CD4-positive, alpha-beta T cell treated with Interleukin-1 beta for 1 hour (primary cell): ENCODE results near the gene NFKBIB.

Experiments used
- DNase-seq, 2 donors: peaks; one replicate each; pipeline ENCODE4 v3.0.0-alpha.2; 2020 to 2022

Gene NFKBIB

DNA sequence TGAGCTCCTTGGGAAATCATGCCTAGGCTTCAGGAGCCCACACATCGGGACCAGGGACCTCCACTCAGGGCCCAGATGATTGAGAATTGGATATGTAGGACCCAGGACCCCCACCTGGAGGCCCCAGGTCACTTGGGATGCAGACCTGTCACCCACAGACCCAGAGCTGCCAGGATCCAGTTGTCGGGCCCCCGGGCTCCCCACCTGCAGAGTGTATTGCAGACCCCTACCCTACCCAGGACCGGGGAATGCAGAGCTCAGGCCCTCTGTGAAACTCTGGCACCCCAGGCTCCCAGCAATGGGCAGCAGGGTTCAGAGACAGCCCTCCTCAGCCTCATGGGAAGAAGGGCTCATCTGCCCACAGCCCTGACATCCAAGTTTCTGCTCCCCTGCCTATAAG, 5.9 kb downstream of the NFKBIB start:
- no peak for DNase-seq

DNA sequence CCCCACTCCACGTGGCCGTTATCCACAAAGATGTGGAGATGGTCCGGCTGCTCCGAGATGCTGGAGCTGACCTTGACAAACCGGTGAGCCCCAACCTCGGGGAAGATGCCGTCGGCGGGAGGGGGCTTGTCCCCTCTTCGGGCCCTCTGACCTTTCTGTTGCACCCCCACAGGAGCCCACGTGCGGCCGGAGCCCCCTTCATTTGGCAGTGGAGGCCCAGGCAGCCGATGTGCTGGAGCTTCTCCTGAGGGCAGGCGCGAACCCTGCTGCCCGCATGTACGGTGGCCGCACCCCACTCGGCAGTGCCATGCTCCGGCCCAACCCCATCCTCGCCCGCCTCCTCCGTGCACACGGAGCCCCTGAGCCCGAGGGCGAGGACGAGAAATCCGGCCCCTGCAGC, 7.5 kb downstream of the NFKBIB start:
- no peak for DNase-seq

DNA sequence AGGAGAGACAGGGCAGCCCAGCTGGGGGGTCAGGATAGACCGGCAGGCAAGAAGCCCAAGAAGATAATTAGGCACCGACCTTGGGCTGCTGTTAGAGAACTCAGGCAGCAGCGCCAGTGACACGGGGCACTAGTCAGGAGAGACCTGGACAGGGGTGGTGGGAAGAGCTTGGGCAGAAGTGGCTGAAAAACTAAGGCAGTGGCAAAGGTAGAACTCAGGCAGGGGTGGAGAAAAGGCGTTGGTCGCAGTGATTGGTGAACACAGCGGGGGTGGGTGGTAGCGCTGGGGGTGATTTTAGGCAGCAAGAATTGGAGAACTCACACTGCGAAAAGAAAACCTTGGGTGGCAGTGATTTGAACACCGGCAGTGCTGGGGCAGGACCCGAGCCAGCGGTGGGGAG, 7.9 kb downstream of the NFKBIB start:
- DNase-seq: no peak

DNA sequence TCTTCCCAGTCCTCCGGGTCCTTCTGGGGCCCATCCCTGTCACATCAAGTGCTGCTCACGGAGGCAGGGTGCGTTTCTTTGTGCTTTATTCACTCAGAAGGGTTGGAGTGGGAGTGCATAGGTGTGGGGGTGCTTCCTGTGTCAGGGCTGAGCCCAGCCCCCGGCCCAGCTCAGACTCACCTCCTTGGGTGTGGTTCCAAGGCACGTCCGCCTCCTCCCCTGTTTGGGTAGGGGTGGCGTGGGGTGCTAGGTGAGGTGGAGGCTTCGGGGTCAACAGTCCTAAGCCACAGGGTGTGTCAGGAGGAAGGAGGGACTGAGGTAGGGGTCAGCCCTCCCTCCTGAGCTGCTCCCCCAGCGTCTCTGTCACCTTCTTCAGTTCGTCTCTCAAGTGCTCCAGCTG, 9.1 kb downstream of the NFKBIB start:
- peak in 1 of 2 donors; percentile 9 for DNase-seq

DNA sequence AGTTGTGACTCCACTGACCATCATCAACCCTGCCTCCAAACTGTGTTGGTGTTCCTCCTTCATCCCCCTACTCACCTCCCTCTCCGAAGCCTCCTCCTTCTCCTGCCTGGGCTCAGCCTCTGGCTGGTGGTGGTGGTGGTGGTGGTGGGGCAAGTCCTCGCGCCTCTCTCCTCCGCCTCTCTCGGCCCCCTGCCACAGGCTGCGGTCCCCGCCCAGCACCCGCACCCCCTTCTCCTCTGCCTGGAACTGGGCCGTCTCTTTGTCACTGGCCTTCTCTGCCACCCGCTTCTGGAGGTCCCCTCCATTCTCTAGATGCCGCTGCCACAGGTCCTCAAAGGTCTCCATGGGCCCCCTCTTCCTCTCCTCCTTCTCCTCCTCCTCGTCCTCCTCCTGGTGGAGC, 10.7 kb downstream of the NFKBIB start:
- DNase-seq: no peak

DNA sequence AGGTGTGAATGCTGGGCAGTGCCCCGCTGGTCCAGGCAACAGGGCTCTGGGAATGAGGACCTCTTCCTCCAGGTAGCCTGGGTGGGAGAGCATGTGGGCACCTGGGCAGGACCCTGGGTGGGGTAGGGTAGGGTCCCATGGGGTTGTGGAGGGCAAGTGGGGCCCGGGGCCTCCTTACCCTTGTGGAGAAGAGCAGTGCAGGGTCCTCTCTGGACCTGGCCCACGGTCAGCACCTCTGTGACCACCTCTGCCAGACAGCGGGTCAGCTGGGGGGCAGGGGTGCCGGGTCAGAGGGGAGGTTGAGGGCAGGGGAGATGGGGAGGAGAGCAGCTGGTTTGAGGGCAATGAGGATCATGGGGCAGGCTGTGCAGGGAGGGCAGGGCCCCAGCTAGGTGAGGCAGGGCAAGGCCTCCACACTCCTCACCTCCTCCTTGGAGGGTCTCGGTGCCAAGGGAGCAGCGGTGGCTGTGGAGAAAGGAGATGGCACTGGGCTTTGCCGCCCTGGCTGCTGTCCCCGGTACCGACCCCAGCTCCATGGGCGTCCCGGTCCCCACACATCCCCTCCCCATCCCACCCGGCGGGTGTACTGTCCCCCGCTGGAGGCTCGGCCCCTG, 11.7 kb downstream of the NFKBIB start:
- no peak for DNase-seq

DNA sequence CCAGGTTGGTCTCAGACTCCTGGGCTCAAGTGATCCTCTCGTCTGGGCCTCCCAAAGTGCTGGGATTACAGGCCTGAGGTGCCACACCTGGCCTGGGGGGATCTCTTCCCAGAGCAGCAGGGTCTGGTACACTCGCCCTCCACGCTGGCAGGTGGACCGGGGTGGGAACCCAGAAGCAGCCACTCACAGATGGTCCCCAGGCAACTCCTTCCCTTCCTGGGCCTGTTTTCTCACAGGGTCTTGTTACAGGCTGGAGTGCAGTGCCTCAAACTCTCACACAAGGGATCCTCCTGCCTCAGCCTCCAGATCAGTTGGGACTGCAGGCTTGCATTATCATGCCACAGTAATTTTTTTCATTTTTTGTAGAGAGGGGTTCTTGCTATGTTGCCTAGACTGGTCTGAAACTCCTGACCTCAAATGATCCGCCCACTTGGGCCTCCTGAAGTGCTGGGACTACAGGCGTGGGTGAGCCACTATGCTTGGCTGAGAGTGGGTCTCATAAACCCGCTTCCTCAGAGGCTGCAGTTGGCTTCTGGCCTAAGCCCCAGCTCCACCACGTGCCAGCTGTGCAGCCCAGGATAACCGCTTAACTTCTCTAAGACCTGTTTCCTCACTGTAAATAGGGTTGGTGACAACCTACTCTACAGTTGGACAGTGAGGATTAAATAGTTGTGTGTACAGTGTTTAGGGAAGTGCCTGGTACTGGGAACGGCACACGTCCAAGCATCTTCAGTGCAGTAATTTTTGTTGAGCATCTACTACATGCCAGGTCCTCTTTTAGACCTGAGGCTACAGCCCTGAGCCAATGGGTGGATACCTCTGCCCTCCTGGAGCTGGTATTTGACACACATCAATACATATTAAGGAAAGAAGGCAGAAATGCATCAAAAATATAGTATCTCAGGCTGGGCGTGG, 13.1 kb downstream of the NFKBIB start:
- DNase-seq: no peak

DNA sequence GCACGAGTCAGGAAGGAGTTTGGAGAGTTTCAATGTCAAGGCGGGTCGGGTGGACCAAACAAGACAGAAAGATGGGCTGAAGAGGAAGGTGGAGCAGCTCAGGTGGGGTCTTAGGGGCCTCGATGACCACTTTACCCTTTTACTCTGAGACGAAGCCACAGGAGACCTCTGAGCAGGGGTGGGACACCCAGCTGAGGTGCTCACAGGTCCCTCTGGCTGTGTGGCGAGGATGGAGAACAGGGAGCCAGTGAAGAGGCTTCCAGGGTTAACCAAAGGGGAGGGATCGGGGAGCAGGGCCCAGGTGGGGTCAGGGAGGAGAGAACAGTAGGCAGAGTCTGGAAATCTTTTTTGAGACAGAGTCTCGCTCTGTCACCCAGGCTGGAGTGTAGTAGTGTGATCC, 14.2 kb downstream of the NFKBIB start:
- DNase-seq: no peak

DNA sequence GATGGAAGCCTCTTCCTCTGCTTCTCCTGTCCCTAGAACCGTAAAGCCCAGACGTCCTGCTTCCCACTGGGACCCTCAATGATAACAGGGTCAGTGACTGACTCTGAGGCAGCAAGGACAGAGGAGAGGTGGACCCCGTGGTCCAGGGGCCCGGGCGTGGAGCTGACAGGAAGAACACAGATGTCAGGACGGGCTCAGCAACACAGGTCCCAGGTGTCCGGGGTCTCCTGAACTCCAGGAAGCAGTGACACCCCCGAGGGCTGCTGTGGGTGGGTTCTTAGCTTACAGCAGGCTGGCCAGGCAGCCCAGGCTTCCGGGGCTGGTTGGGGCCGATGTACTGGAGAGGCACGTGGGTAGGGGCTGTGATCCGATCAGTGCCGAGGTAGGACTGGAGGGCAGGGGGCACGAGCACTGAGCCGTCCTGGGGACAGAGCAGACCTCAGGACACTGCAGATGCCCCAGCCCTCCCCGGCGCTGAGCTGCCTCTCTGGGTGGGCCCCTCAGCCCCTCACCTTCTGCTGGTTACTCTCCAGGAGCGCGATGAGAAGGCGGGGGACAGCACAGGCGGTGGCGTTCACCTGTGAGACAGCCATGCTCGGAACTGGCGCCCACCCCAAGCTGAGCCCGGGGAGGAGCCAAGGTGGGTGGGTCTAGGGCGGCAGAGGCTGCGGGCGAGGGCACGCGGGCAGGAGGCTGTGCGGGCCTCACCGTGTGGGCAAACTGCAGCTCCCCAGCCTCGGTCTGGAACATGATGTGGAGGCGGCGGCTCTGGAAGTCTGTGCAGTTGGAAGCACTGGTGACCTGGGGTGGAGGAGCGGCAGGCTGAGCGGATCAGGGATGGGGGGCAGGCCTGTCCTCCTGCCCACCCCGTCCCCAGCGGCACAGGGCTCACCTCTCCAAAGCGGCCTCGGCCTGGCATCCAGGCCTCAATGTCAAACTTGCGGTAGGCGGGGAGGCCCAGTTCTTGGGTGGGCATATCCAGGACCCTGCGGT, 15.9 kb downstream of the NFKBIB start:
- no peak for DNase-seq

DNA sequence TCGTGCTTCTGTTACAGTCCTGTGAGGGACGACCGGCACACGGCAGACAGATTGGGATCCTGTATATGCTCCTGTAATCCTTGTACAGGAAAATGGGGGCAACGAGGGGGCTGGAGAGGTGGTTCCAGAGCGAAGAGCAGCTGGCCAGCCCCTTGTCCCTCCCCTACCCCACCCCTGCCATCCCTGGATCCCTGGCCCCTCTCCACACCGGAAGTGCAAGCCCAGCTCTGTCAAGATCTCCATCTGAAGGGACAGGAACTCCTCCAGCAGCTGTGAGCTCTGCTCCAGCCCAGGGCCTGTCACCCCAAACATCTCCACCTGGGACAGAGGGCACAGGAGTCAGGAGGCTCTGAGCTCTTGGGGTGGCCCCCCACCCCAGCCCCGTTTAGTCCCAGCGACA, 17.7 kb downstream of the NFKBIB start:
- no peak for DNase-seq

DNA sequence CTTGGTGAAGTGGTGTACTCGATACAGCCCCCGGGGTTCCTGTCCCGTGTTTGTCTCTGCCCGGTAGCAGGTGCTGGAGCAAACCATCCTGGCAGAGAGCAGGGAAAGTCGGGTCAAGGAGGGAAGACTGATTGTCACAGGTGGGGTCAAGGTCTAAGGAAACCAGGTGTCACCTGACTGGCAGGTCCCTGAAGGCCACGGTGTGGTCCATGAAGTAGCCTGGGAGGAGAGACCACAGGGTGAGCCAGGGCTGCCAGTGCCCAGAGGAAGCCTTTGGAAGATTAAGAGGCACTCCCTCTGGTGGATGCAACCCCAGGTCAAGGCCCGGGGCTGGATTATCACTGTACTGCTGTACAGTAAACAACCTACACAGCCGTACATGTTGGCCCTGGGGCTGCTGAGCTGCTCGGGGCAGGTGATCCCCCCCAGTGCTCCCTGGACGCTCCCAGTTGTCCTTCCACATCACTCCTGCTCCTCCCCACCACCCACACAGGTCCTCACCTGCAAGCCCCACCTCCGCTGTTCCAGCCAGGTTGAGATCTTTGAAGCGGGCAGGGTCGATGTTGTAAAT, 18.2 kb downstream of the NFKBIB start:
- no peak for DNase-seq

DNA sequence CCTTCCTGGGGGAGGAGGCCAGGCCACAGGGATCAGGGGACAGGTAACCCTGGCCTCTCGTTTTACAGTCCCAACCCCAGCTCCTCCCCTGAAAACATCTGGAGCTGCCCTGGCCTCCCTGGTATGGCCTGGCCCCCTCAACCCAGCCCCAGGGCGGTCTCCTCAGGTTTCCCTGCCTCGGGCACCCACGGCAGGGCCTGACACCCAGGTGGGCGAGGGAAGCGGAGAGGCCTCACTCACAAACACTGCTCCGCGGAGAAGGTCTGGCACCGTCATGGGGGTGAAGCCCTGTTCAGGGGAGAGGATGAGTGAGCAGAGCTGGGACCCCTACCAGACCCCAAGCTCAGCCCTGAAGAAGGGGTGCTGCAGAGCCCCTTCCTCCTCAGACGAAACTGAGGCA, 18.8 kb downstream of the NFKBIB start:
- DNase-seq: no peak

DNA sequence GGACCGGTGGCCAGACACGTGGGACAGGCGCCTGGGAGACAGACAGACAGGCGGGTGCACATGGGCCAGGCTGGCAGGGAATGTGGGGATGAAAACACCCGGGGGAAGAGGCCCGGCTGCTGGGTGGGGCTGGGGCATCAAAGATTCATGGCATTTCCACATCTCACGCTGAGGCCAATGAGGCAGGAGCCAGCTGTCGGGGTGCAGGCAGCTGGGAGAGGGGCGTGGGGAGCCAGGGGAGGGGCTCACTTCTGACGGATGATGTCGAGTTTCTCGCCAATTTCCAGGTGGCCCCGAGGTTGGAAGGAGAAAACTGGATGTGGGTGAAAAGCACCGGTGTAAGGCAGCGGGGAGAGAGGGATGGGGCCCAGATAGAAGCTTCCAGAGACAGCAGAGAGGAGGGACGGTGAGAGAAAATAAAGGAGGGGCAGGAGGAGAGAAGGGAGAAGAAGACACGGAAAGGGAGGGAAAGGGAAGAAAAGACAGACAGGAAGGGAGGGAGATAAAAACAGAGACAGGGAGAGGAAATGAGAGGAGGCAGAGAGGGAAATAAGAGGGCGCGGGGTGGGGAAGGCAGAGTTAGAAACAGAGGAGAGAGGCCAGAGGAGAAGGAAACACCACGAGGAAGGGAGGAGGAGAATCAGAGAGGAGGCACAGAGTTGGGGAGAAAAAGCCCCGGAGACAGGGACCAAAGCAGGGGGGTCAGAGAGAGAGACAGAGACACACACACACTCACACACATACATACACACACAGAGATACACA, 20.2 kb downstream of the NFKBIB start:
- DNase-seq: no peak

DNA sequence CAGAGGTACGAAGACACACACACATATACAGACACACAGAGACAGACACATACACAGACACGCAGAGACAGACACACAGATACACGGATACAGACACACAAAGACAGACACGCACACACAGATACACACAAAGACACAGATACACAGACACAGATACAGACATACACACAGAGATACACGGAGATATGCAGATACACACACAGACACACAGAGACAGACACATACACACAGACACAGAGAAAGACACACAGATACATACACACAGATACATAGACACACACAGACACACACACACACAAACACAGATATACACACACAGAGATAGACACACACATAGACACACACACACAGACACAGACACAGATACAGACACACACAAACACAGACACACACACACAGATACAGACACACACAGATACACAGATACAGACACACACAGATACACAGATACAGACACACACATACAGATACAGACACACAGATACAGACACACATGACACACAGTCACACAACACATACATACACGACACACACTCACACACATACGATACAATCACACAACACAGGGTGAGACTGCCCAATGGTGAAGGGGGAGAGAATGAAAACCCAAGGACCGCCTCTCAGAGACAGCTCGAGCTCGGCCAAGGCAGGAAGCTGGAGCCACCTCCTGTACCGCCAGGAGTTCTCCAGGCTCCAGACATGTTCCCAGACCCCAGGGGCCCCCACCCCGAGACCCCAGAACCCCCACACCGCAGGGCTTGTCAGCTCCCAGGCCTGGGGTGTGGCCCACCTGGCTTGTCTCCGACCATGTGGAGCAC, 21.0 kb downstream of the NFKBIB start:
- DNase-seq: no peak

DNA sequence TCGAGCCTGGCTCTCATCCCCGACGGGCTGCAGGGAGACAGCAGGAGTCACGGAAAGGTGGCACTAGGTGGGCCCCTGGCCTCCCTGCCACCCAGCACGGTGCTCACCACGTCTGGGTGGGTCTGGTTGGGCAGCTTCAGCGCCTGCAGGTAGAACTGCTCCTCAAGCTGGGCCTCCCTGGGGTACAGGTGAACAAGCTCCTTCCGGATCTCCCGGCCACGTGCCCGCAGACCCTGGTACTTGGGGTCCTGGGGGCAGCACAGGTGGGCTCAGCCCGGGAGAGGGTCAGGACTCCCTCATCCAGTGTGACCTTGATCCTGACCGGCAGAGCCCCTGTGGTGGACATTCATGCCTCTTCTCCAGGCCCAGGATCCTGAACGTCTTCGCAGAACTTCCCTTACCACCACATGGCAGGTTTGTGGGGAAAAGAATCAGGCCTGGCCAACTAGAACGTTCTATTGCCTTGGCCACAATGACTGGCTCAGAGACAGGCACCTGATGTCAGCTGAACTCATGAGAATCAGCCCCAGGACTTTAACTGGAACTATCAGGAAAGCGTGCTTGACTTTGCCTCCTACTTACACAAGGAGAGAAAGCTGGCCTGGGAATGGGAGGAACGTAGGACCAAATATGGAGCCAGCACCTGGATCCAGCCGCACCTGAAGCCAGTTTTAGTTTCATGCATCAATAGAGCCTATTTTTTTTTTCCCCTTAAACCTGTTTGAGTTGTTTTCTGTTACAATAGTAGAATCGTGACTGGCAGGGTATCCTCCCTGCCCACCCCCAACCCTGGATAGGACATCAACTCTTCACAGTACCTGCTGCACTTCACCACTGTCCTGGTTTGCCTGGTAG, 21.9 kb downstream of the NFKBIB start:
- no peak for DNase-seq

DNA sequence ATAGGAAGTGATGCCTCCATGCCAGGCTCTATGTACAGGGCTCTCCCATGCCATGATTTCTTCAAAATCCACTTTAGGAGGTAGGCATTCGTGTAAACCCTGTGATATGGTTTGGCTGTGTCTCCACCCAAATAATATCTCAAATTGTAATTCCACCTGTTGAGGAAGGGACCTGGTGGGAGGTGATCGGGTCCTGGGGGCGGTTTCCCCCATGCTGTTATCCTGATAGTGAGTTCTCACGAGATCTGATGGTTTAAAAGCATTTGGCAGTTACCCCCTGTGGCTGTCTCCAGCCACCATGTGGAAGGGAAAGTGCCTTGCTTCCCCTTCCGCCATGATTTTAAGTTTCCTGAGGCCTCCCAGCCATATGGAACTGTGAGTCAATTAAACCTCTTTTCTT, 22.7 kb downstream of the NFKBIB start:
- DNase-seq: no peak

DNA sequence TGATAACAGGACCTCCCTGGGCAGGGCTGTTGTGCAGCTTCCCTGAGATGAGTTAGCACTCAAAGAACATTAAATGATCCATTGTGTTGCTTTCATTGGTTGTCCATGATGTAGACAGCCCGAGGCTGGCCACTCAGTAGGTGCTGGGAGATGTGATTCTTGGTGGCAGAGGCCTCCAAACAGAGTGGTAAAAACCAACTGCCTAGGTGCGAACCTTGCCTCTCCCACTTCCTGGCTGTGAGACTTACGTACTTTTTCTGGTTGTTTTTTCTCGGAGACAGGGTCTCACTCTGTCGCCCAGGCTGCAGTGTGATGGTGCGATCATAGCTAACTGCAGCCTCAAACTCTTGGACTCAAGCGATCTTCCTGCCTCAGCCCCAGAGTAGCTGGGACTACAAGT, 24.6 kb downstream of the NFKBIB start:
- DNase-seq: peak; percentile 62 to 64

DNA sequence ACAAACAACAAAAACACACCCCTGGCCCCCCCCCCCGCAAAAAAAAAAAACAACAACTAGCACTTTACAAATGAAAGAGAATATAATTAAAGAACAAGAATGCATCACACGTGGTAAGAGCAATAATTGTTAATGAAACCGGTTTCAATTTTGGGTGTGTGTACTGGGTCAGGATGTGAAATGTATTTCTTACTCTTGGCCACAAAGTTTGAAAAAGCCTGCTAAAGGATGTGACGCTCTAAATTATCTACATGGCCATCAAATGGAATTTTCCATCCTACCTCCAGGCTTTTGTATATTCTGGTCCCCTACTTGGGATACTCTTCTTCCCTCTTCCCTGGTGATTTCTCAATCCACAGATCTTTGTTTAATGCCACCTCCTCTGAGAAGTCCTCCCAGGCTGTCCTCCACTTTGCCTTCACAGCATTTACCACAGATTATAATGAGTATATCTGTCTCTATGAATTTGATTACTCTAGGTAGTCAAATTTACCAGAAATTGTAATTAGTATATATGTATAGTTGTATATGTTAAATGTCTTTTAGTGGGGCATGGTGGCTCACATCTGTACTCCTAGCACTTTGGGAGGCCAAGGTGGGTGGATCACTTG, 28.7 kb downstream of the NFKBIB start:
- peak in 1 of 2 donors; percentile 40 for DNase-seq

DNA sequence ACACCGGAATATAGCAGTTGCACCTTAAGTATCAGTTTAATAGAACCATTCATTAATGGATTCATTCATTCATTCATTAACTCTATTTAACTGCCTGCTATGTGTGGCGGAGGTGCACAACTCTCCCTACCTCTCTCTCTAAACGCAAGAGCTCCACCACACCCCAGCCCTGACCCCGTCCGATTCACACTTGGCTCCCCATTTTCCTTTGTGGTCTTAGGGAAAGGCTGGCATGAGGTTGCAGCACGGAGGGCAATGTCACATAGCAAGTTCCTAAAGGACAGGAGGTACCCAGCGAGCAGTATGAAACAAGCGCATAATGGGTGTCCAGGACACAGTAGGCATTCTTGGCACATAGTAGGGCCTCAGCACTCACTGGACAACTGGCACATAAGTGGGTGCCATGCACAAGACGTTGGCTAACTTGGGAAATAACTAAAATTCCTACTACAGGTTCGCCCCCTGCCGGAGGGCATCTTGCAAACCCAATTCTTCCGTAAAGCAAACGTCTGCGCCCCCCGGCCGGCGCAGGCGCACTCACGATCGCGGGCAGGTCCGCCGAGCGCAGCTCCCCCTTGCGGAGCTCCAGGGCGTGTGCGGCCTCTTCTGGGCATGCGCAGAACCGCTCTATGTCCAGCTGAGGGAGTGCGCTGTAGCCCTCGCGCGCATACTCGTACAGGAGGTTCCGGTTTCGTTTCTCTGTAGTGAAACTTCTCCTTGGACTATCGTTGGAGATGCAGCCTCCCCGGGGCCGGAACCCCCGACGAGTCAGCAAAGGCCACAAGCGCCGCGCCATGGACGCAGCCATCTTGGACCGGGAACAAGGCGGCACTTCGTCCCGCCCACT, 30.4 kb downstream of the NFKBIB start, which contains the start of gene SARS2:
TSS of gene SARS2 (minus strand) at position 835 of the 847 bp plus-strand sequence. CDS start at position 808, 27 bp downstream.
- peak; percentile 93 to 94 for DNase-seq
